GM18498 (cell line): Measurements from ENCODE around the gene C17orf67.

Experiments used
- ATAC-seq: cut with Tn5 transposase; IDR thresholded peaks from one replicate; pipeline ENCODE4 v1.9.1; 2021; ENCODE audit warnings: mild to moderate bottlenecking, moderate library complexity; ENCODE audit not compliant: unreplicated experiment

Gene C17orf67

DNA sequence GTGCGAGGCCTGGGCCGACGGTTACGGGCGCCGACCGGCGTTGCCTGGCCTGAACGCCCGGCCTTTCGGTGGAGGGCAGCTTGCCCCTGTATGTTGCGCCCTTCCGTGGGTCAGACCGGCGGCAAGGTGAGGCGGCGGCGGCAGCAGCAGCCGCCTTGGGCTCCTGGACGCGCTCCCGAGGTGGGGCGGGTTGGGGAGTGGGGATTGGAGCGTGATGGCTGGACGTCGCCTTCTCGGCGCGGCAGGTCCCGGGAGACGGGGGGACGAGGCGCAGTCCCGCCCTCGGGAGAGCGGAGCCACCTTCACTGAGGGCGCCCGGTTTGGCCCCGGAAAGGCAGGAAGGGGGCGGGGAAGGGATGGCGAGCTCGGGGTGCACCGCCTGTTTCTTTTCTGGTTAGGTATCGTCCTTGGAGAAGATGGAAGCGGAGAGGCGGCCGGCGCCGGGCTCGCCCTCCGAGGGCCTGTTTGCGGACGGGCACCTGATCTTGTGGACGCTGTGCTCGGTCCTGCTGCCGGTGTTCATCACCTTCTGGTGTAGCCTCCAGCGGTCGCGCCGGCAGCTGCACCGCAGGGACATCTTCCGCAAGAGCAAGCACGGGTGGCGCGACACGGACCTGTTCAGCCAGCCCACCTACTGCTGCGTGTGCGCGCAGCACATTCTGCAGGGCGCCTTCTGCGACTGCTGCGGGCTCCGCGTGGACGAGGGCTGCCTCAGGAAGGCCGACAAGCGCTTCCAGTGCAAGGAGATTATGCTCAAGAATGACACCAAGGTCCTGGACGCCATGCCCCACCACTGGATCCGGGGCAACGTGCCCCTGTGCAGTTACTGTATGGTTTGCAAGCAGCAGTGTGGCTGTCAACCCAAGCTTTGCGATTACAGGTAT, 902 bp upstream of the C17orf67 start:
- peak; percentile 35 for ATAC-seq

- ATAC-seq, result peak; percentile 59
These were observed 487 bp downstream of the C17orf67 start for GRCh38 chr17:56833057-56833808.

DNA sequence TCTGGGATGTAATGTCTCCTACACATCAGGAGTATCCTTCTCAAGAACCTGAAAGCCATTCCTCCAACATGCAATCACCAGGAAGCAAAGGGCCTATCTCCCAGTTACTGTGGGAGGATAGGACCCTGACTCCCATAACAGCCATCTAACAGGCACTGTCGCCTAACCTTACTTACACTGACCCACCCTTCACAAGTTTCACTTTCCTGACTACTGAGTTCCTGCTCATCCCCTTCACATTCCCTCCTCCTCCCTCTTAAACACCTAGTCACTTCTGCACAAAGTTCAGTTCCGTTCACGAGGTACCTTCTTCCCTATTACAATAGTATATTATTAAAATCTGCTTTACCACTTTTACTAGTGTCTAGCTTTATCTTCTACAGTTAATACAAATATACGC, 1.3 kb downstream of the C17orf67 start:
- ATAC-seq, result no peak

DNA sequence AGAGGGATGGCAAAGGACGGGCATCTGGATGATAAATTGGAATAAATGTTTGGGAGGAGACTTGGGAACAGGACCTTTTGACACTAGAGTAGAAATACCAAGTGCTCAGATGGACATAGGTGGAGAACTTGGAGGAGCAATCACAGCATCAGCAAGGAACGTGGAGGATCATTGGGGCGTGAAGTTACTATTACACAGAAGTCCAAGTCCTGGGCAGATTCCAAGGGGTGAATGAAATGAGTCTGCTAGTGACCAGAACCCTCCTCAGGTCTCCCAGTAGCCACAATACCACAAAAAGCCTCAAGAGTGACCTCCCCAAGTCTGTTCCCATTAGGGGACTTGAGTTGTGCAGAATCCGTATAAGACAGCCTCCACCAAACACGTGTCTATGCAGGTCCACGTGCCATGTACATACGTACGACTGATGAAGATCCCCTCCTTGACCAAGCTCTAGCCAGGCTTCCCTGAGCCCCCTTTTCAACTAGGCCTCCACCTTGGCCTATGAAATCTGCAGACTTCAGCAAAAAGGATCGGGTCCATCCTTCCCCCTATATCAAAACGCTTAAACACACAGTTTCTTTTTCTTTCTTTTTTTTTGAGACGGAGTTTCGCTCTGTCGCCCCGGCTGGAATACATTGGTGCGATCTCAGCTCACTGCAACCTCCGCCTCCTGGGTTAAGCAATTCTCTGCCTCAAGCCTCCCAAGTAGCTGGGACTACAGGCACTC, 2.2 kb downstream of the C17orf67 start:
- ATAC-seq, result no peak

GRCh38 chr17:56830726-56831368, 2.9 kb downstream of the C17orf67 start:
- ATAC-seq, result no peak

- ATAC-seq, result no peak
These were observed 6.9 kb downstream of the C17orf67 start for GRCh38 chr17:56826611-56827414.

DNA sequence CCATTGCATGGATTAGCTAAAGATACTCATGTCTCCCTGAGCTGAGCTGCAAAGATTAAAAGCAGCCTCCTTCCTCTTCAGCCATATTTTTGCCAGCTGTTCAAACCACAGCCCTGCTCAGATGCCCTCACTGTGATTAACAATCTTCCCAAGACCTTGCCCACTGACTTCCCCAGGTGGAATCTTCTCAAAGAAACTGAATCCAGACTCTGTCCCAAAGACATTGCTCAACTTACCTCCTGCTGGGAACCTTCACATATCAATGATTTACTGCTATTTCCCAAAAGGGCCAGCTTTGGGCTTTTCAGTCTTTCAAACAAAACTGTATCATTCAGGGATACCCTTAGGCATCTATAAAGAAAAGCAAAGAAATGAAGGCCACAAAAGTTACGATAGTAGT, 9.2 kb downstream of the C17orf67 start:
- ATAC-seq, result no peak

DNA sequence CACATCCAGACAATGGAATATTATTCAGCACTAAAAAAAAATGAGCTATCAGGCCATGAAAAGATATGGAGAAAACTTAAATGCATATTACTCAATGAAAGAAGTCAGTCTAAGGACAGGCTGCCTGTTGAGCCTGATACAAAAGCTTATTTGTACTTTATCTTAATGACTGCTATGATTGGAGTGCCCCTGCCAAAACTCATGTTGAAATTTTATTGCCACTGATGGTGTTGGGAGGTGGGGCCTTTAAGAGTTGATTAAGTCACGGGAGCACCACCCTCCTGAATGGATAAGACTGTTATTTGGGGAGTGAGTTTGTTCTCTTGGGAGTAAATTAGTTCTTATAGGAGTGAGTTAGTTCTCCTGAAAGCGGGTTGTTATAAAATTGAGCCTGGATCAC, 9.9 kb downstream of the C17orf67 start:
- no peak for ATAC-seq

- no peak for ATAC-seq
These were observed 11.0 kb downstream of the C17orf67 start for GRCh38 chr17:56822725-56823124.

DNA sequence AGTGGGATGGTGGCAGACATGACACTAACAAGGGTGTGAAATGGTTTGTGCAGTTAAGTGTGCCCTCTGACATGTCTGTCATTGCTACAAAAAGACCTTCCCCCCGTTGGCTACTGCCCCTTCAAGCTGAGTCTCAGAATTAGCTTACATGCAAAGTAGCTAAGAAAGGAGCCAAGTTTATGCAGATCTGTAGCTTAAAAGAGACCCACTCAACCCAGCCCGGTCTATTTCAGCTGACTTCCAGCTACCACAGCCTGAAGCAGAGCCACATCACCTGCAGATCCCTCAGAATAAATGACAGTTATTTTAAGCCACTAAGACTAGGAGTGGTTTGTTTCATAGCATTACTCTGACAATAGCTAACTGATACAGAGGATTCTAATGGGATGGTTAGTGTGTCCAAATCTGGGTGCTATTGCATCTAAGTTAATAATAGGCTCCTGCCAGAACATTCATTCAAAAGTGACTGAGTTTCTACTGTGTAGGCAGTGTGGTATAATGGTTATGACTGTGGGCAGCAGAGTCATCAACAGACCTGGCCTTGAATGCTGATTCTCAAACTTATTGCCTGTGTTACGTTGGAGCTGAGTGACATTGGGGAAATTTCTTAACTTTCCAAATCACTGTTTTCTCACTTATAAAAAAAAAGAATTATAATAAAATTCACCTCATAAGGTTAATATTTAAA, 11.7 kb downstream of the C17orf67 start:
- ATAC-seq, result no peak

- ATAC-seq, result no peak
These were observed 13.5 kb downstream of the C17orf67 start for GRCh38 chr17:56820207-56820606.

DNA sequence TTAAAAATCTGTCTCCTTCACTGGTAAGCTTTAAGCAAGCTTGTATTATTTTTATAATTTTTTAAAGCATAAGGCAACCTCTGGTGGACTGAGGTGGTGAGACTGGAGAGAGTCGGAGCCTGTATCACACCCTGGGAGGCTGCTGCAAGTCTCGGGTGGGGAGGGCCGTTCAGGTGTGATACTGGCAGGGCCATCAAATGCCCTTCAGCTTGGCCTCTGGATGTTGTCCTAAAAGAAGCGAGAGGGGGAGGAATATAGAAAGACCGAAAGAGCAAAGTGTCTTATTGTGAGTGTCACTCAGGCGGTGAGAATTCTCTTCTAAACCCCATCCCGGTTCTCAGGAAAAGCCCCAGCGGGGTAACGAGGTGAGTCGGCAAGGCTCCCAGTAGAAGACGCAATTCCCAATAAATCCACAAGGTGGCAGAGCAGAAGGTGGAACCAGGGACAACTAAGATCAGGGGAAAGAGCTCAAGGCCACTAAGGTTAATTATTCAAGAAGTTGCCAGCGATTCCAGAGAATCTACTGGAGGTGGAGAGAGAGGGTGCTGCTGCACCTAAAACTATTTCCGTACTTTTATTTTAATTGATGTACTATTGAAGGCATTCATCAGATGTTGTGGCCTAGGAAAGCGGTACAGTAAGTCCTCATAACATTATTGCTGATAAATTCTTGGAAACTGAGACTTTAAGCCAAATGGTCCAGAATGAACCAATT, 14.1 kb downstream of the C17orf67 start:
- ATAC-seq, result peak; percentile 67

DNA sequence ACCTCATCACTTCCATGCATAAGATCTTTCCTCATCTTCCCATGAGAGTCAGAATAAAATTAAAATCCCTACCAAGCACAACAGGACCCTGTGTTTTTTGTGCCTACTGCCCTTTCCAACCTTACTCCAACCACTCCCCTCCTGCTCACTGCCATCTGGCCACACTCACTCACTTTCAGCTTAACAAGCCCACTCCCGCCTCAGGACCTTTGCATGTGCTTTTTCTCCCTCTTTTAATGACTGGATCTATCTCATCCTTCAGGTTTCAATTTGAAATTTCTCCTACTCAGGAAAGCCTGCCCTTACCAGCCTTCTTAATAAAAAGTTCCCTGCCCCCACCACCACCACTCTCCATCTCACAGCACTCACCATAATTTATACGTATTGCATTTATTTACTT, 14.7 kb downstream of the C17orf67 start:
- ATAC-seq, result no peak

DNA sequence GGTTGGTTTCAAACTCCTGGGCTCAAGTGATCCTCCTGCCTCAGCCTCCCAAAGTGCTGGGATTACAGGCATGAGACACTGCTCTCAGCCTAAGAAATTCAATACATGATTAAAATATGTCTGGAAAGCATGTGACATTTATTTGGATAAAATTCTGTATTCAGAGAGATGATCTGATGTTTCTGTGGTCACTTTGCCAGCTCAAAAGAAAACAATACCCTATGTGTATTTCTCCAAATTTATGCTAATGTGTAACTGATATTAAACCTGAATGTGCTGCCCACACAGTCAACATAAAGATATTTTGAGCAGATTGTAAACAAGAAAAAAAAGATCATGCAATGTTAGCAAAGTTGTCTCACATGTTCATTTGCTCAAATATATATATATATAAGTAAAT, 16.7 kb downstream of the C17orf67 start:
- no peak for ATAC-seq

DNA sequence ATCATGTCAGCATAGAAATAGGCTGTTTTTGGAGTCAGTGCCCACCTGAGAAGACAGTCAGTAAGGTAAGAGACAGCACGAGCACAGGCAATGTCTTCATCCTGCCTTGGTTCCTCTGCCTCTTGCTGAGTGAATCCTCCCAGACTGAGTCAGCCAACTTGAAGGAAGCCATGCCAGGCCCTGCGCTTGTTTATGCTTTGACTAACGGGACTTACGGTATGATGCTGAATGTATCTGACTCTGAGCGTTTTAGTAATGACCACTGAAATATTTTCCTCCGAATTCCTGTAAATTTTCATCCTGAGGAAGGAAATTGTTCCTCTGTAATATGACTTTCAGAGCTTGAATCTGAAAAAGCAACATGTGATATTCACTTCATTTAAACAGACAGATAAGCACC, 18.0 kb downstream of the C17orf67 start:
- ATAC-seq, result no peak

- ATAC-seq, result no peak
These were observed 20.8 kb downstream of the C17orf67 start for GRCh38 chr17:56812901-56813388.

GRCh38 chr17:56810891-56811775, 22.6 kb downstream of the C17orf67 start:
- no peak for ATAC-seq

GRCh38 chr17:56810343-56810742, 23.4 kb downstream of the C17orf67 start:
- no peak for ATAC-seq
